PC-9 (cell line): ENCODE measurements around the gene LSM7. TPM values are rescaled to one million over a fixed set of nuclear protein-coding genes. Genes with fewer than 3 reads are reported as not detected.

Experiments used
- BruUV-seq: library from RNA; stranded (reverse); fragments of 400-500 nt; replicated peaks from 2 replicates; lab custom pipeline; 2021; lab: Mats Ljungman, UMichigan
- CTCF ChIA-PET: fragments of 300-600 bp; sonication (Branson Sonifier 250); formaldehyde crosslinking; loops from one replicate; lab custom pipeline; 2022; ENCODE audit warnings: antibody characterized with exemption; lab: Charles Lee
- POLR2A ChIA-PET: fragments of 300-600 bp; sonication (Branson Sonifier 250); formaldehyde crosslinking; loops from one replicate; lab custom pipeline; 2022; ENCODE audit warnings: antibody characterized with exemption; ENCODE audit not compliant: unreplicated experiment; lab: Charles Lee
- DNase-seq, 2 experiments: peaks; one replicate each; pipeline versions ENCODE4 v3.0.0 to v3.0.0-alpha.2; 2015 to 2022; ENCODE audit warnings: mixed read lengths in 1 of 2
- H2AFZ ChIP-seq: fragments of 200-600 bp; sonication (generic); 2 replicates; pipeline ENCODE4 v1.8.1; 2017; ENCODE audit warnings: antibody characterized with exemption
- H3F3A ChIP-seq: fragments of 200-600 bp; sonication (generic); 2 replicates; pipeline ENCODE4 v1.8.1; 2017; ENCODE audit warnings: antibody characterized with exemption, mild to moderate bottlenecking, low read depth; ENCODE audit not compliant: insufficient read depth
- H3K27ac ChIP-seq: fragments of 200-600 bp; sonication (generic); 2 replicates; pipeline ENCODE4 v1.6.1; 2016; ENCODE audit warnings: mixed run types
- H3K27me3 ChIP-seq: fragments of 200-600 bp; sonication (generic); 2 replicates; pipeline ENCODE4 v1.6.1; 2016; ENCODE audit warnings: low read depth, mixed run types; ENCODE audit not compliant: insufficient read depth
- H3K36me3 ChIP-seq: fragments of 200-600 bp; sonication (generic); 2 replicates; pipeline ENCODE4 v1.6.1; 2016; ENCODE audit warnings: low read depth, mixed run types
- H3K4me1 ChIP-seq: fragments of 200-600 bp; sonication (generic); replicated peaks from 2 replicates; pipeline ENCODE4 v1.6.1; 2016; ENCODE audit warnings: mixed run types; ENCODE audit not compliant: insufficient read depth
- H3K4me2 ChIP-seq: fragments of 200-600 bp; sonication (generic); 2 replicates; pipeline ENCODE4 v1.6.1; 2017; ENCODE audit warnings: mixed run types
- H3K4me3 ChIP-seq: fragments of 200-600 bp; sonication (generic); 2 replicates; pipeline ENCODE4 v1.6.1; 2016; ENCODE audit warnings: mixed run types
- H3K79me2 ChIP-seq: fragments of 200-600 bp; sonication (generic); 2 replicates; pipeline ENCODE4 v1.6.1; 2017; ENCODE audit warnings: low read depth, mixed run types
- H3K9me2 ChIP-seq: fragments of 200-600 bp; sonication (generic); 2 replicates; pipeline ENCODE4 v1.8.1; 2017; ENCODE audit warnings: mild to moderate bottlenecking; ENCODE audit not compliant: insufficient read depth
- H3K9me3 ChIP-seq: fragments of 200-600 bp; sonication (generic); 2 replicates; pipeline ENCODE4 v1.8.1; 2016; ENCODE audit warnings: low read depth; ENCODE audit not compliant: insufficient read depth
- H4K20me1 ChIP-seq: fragments of 200-600 bp; sonication (generic); 2 replicates; pipeline ENCODE4 v1.8.1; 2017; ENCODE audit not compliant: insufficient read depth
- CTCF ChIP-seq: fragments of 200-600 bp; sonication (generic); conservative IDR thresholded peaks from 2 replicates; pipeline ENCODE4 v1.6.1; 2017; ENCODE audit warnings: mixed run types, antibody characterized with exemption, mild to moderate bottlenecking, moderate library complexity
- EZH2 ChIP-seq: fragments of 200-600 bp; sonication (generic); IDR thresholded peaks from 2 replicates; pipeline ENCODE4 v1.8.0; 2017; ENCODE audit warnings: antibody characterized with exemption, low read depth
- intact Hi-C: fragments of 100-400 bp; cut with micrococcal nuclease; formaldehyde crosslinking; loops from one replicate; pipeline ENCODE4 v1.10.0; 2022; ENCODE audit not compliant: unreplicated experiment
- total RNA-seq: library from RNA; stranded (reverse); gene quantifications from 2 replicates; pipeline ENCODE4 v1.2.3, GENCODE V29; 2021

Gene LSM7
- total RNA-seq, 1 experiment from 2014 or later = 80.2 TPM

GRCh38 chr19:2341244-2341751, 12.9 kb upstream of the LSM7 start:
- no peak overlapping the region for H2AFZ ChIP-seq
- ChIA-PET CTCF (no interaction called here), POLR2A (no interaction called here)
- intact Hi-C loops = no loop called here
- no peaks in the 10 kb centered on the region for H3K27me3 ChIP-seq
- H3K36me3 ChIP-seq = no peaks in the 10 kb centered on the region
- TF ChIP-seq EZH2 = no peak
- no peak for TF ChIP-seq CTCF
- no peaks in the 10 kb centered on the region for H3K9me3 ChIP-seq
- no peak overlapping the region for H3K4me3 ChIP-seq
- no peaks in the 10 kb centered on the region for H3K9me2 ChIP-seq
- H3F3A ChIP-seq = peaks cover 1% of the 10 kb centered on the region; the same call in 1 of the 2 replicates
- no TSS peak for BruUV-seq
- no peak overlapping the region for H3K27ac ChIP-seq
- no peaks in the 10 kb centered on the region for H3K79me2 ChIP-seq
- H4K20me1 ChIP-seq = no peaks in the 10 kb centered on the region
- H3K4me1 ChIP-seq = no peaks in the 10 kb centered on the region
- no peak for DNase-seq
- no peak overlapping the region for H3K4me2 ChIP-seq

GRCh38 chr19:2340496-2341243, 12.3 kb upstream of the LSM7 start:
- DNase-seq = no peak
- Histone ChIP-seq H3K4me2 (no peak overlapping the region), H2AFZ (no peak overlapping the region), H3K9me2 (no peaks in the 10 kb centered on the region), H3K4me3 (no peak overlapping the region), H3F3A (peaks cover 8% of the 10 kb centered on the region; the same call in 1 of the 2 replicates), H3K79me2 (no peaks in the 10 kb centered on the region), H4K20me1 (no peaks in the 10 kb centered on the region), H3K36me3 (no peaks in the 10 kb centered on the region), H3K4me1 (no peaks in the 10 kb centered on the region), H3K27me3 (no peaks in the 10 kb centered on the region), H3K27ac (no peak overlapping the region), H3K9me3 (no peaks in the 10 kb centered on the region)
- intact Hi-C loops = no loop called here
- no TSS peak for BruUV-seq
- TF ChIP-seq EZH2 (no peak), CTCF (no peak)
- POLR2A ChIA-PET = no interaction called here
- CTCF ChIA-PET = no interaction called here

GRCh38 chr19:2339644-2340310, 11.4 kb upstream of the LSM7 start:
- CTCF ChIA-PET = no interaction called here
- Histone ChIP-seq H3K36me3 (no peaks in the 10 kb centered on the region), H2AFZ (no peak overlapping the region), H3K9me3 (no peaks in the 10 kb centered on the region), H4K20me1 (no peaks in the 10 kb centered on the region), H3K27ac (no peak overlapping the region), H3K4me1 (no peaks in the 10 kb centered on the region), H3K27me3 (no peaks in the 10 kb centered on the region), H3F3A (peaks cover 12% of the 10 kb centered on the region; the same call in 1 of the 2 replicates), H3K9me2 (no peaks in the 10 kb centered on the region), H3K79me2 (no peaks in the 10 kb centered on the region), H3K4me2 (no peak overlapping the region), H3K4me3 (no peak overlapping the region)
- POLR2A ChIA-PET = no interaction called here
- TF ChIP-seq EZH2 (no peak), CTCF (no peak)
- DNase-seq = no peak
- intact Hi-C loops = no loop called here
- no TSS peak for BruUV-seq
